Measurements from ENCODE around the gene MAPKBP1. TPM values are rescaled to one million over a fixed set of nuclear protein-coding genes. Genes with fewer than 3 reads are reported as not detected.
"Not testable (repeated sequence)": the region's sequence is repeated elsewhere in the genome, so short reads cannot be mapped to it uniquely, and the experiment has no call there.

The MAPKBP1 gene
- total RNA-seq, 2 experiments from 2014 or later = 24.7 to 33.1 TPM

GRCh38 chr15:41825572-41826535 lies 51.6 kb downstream of the MAPKBP1 start:
- no peak for DNase-seq
- Mint-ChIP-seq H3K27ac (no peak overlapping the region), H3K36me3 (peaks cover 2% of the 10 kb centered on the region), H3K27me3 (peaks cover 2% of the 10 kb centered on the region), H3K9me3 (ENCODE audit: low read depth) (no peaks in the 10 kb centered on the region), H3K4me1 (peaks cover 18% of the 10 kb centered on the region), H3K4me3 (no peak overlapping the region)
- no peak for ATAC-seq
- CTCF ChIA-PET = interaction anchor here (1.7 to 3.0 kb wide), 4 partner anchors 14 to 79 kb away, joined by 8 to 24 read pairs (median 14); partner anchors contain the start of gene MAPKBP1

DNA sequence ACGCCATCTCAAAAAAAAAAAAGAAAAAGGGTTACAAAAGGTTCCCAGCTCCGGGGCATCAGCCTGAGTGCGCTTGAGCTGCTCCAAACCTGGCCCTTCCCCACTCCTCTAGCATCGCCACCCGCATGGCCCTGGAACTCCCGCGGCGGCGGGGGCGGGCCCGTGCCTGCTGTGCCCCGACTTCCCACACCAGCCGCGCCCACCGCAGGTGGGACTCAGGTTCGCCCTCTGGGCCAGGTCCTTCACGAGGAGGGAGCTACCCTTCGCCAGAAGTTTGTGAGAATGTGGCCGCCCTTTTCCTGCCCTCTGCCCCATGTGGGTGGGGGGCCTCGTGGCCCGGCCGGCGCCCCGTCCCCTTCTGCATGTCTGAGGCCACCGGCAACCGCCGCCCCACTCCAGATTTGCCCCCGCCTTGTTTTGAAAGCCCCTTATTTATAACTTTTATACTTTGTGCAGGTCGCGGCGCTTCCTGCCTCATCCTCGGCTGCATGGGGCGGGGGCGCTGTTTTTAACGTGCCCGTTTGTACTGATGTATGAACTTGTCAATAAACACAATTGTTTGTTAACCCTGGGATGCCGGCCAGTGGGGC lies 53.1 kb downstream of the MAPKBP1 start:
- no peak for DNase-seq
- peak overlapping the region; percentile 81 for H3K4me3 Mint-ChIP-seq
- H3K36me3 Mint-ChIP-seq = peaks cover 4% of the 10 kb centered on the region
- peaks cover 33% of the 10 kb centered on the region for H3K4me1 Mint-ChIP-seq
- peak overlapping the region; percentile 71 for H3K27ac Mint-ChIP-seq
- peak; percentile 5 for ATAC-seq
- no peaks in the 10 kb centered on the region for H3K9me3 Mint-ChIP-seq (ENCODE audit: low read depth)
- peaks cover 2% of the 10 kb centered on the region for H3K27me3 Mint-ChIP-seq
- CTCF ChIA-PET = interaction anchor here (0.9 to 3.0 kb wide), 4 partner anchors 15 to 77 kb away, joined by 3 to 24 read pairs (median 14); partner anchors contain the start of gene MAPKBP1

DNA sequence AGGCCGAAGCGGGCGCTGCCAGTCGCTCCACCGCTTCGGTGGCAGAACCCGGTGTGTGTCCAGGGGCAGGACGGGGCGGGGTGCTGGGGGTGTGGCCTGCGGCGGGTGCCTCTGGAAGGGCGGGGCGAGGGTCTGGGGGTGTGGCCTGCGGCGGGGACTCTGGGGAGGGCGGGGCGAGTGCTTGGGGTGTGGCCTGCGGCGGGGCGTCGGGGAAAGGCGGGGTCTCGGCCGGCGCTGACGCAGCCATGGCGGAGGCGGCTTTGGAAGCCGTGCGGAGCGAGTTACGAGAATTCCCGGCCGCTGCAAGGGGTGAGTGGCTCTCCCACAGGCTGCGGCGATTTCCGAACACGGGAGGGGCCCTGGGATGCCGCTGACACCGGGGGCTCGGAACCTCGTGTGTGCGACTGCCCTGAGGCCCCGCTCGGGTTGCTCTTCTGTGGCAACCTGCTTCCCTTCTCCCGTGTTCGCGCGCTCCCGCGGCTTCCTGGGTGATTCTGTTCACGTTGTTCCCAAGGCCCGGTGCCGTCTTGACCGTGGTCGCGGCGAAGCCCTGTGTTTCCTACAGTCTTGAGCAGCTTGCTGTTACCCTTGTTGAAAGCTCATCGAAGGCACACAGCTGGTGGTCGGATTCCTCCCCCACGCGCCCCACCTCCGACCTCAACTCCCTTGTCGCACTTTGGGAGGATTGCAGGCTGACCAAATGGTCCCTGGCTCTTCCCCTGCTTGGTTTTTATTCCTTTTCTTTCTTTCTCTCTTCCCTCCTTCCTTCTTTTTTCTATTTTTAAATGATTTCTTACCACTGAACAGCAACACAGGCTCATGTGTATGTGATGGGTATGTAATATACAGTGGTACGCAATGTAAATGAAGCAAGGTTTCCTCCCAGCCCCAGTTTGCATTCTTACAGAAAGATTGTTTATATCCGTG lies 53.9 kb downstream of the MAPKBP1 start, which contains the start of gene JMJD7:
TSS of gene JMJD7 (plus strand) at position 213 of the 927 bp plus-strand sequence. CDS start at position 246, 33 bp downstream.
- peak within 1 kb of the TSS; percentile 81 for H3K4me3 Mint-ChIP-seq
- H3K9me3 Mint-ChIP-seq (ENCODE audit: low read depth) = no peaks in the 10 kb centered on the region
- peaks cover 41% of the 10 kb centered on the region for H3K4me1 Mint-ChIP-seq
- peak; percentile 90 for ATAC-seq
- peak within 1 kb of the TSS; percentile 71 for H3K27ac Mint-ChIP-seq
- peaks cover 2% of the 10 kb centered on the region for H3K27me3 Mint-ChIP-seq
- peaks cover 4% of the 10 kb centered on the region for H3K36me3 Mint-ChIP-seq
- CTCF ChIA-PET = interaction anchor here (2.7 to 3.0 kb wide), 3 partner anchors 16 to 76 kb away, joined by 12 to 24 read pairs (median 16); partner anchors contain the start of gene MAPKBP1
- DNase-seq = peak; percentile 95

DNA sequence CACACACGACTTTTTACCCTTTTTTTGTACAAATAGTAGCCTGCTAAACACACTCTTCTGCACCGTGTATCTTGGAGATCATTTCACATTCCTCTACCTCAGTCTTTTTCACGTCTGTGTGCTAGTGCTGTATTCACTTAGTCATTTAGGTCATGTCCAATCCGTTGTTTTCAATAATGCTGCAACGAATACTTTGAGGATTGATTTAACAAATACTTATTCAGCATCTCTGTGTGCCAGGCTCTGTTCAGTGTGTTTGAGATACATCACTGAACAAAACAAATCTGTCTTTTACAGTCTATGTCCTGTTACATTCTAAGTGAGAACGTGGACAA lies 54.5 kb downstream of the MAPKBP1 start:
- H3K4me3 Mint-ChIP-seq = peak overlapping the region; percentile 81
- H3K27ac Mint-ChIP-seq = peak overlapping the region; percentile 71
- H3K36me3 Mint-ChIP-seq = peaks cover 4% of the 10 kb centered on the region
- peaks cover 41% of the 10 kb centered on the region for H3K4me1 Mint-ChIP-seq
- no peaks in the 10 kb centered on the region for H3K9me3 Mint-ChIP-seq (ENCODE audit: low read depth)
- ATAC-seq (no peak), DNase-seq (no peak)
- peaks cover 2% of the 10 kb centered on the region for H3K27me3 Mint-ChIP-seq
- CTCF ChIA-PET = interaction anchor here (2.7 to 3.0 kb wide), 3 partner anchors 17 to 76 kb away, joined by 12 to 24 read pairs (median 16); partner anchors contain the start of gene MAPKBP1

GRCh38 chr15:41829959-41830646 lies 55.8 kb downstream of the MAPKBP1 start:
- DNase-seq = no peak
- CTCF ChIA-PET = interaction anchor here (0.6 to 3.3 kb wide), 5 partner anchors 18 to 108 kb away, joined by 3 to 24 read pairs (median 6); partner anchors contain the start of genes MAPKBP1 and SPTBN5
- Mint-ChIP-seq H3K27me3 (peaks cover 2% of the 10 kb centered on the region), H3K27ac (no peak overlapping the region), H3K4me3 (no peak overlapping the region), H3K9me3 (ENCODE audit: low read depth) (no peaks in the 10 kb centered on the region), H3K4me1 (peaks cover 41% of the 10 kb centered on the region), H3K36me3 (peaks cover 4% of the 10 kb centered on the region)
- no peak for ATAC-seq

DNA sequence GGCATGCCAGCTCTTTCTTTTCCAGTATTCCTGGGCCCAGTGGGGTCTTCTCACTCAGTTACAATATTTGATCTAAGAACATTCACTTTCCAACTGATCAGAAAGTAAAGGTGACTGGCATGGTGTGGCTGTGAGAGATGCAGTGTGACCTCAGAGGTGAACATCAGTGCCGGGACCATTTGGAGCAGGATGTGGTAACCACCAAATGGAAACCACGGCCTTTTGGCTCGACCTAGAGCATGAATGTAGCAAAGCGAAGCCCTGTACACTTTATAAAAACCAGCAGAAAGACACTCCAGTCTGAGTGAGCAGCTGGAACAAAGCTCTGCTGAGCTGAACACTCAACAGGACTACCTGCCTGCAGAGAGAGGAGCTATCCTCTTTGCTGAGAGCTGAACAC lies 57.0 kb downstream of the MAPKBP1 start:
- H3K9me3 Mint-ChIP-seq (ENCODE audit: low read depth); H3K4me3 Mint-ChIP-seq; H3K36me3 Mint-ChIP-seq; H3K27me3 Mint-ChIP-seq: not testable (repeated sequence)
- CTCF ChIA-PET = interaction anchor here (0.8 to 3.3 kb wide), 13 partner anchors 10 to 273 kb away, joined by 3 to 24 read pairs (median 4); partner anchors contain the start of genes MAPKBP1, MGA and SPTBN5
- Mint-ChIP-seq H3K27ac (peak overlapping the region; percentile 85), H3K4me1 (peaks cover 43% of the 10 kb centered on the region)
- DNase-seq = peak; percentile 91
- peak; percentile 38 for ATAC-seq

GRCh38 chr15:41832208-41832607 lies 57.9 kb downstream of the MAPKBP1 start:
- peaks cover 43% of the 10 kb centered on the region for H3K4me1 Mint-ChIP-seq
- no peak for ATAC-seq
- no peak overlapping the region for H3K4me3 Mint-ChIP-seq

DNA sequence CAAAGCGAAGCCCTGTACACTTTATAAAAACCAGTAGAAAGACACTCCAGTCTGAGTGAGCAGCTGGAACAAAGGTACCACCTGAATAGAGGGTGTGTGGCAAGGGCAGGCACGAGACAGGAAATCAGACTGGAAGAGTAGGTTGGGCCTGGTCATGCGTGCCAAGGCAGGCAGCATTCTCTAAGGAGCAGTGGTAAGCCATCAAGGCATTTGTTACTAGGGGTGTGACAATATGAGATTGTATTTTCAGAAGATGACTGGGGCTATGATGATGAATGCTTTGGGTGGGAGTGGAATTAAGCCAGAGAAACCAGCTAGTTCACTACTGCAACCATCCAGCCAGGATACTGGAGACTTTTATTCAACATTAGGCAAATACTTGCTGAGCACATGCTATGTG lies 58.6 kb downstream of the MAPKBP1 start:
- Mint-ChIP-seq H3K9me3 (ENCODE audit: low read depth) (no peaks in the 10 kb centered on the region), H3K27ac (peak overlapping the region; percentile 9), H3K4me1 (peaks cover 41% of the 10 kb centered on the region), H3K27me3 (peaks cover 2% of the 10 kb centered on the region), H3K4me3 (no peak overlapping the region), H3K36me3 (peaks cover 4% of the 10 kb centered on the region)
- CTCF ChIA-PET = interaction anchor here (1.8 to 3.3 kb wide), 3 partner anchors 22 to 72 kb away, joined by 8 to 24 read pairs (median 20); partner anchors contain the start of gene MAPKBP1
- ATAC-seq (no peak), DNase-seq (no peak)

More at GRCh38 chr15:41832208-41832607, 57.9 kb downstream of the MAPKBP1 start:
- DNase-seq = no peak
- Mint-ChIP-seq H3K27ac (no peak overlapping the region), H3K9me3 (ENCODE audit: low read depth) (no peaks in the 10 kb centered on the region), H3K27me3 (peaks cover 2% of the 10 kb centered on the region), H3K36me3 (peaks cover 4% of the 10 kb centered on the region)
- CTCF ChIA-PET = interaction anchor here (1.2 to 3.3 kb wide), 10 partner anchors 9 to 274 kb away, joined by 3 to 24 read pairs (median 5); partner anchors contain the start of genes MAPKBP1 and SPTBN5

DNA sequence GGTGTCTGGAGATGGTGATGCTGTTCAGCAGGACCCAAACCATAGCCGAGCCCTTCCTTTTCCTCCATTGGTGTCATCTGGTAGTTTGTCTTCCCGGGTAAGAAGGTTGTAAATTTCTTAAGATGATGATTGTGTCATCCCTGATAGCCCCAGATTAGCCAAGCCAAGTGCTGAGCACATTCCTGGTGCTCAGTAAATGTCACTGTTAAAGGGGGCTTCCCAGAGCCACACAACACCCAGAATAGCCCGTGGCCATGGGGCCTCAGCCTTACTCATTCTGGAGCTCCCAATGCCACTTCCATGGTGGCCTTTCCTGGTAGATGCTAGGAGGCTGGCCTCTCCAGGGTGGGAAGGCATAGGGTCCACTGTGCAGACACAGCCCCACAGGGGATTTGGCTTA lies 59.8 kb downstream of the MAPKBP1 start:
- H3K36me3 Mint-ChIP-seq = peaks cover 4% of the 10 kb centered on the region
- peaks cover 2% of the 10 kb centered on the region for H3K27me3 Mint-ChIP-seq
- CTCF ChIA-PET = interaction anchor here (0.9 kb wide), 1 partner anchor 60 kb away, joined by 3 read pairs; the partner anchor contains the start of gene MAPKBP1
- peaks cover 34% of the 10 kb centered on the region for H3K4me1 Mint-ChIP-seq
- no peak overlapping the region for H3K27ac Mint-ChIP-seq
- H3K4me3 Mint-ChIP-seq = no peak overlapping the region
- no peak for DNase-seq
- ATAC-seq = no peak
- H3K9me3 Mint-ChIP-seq (ENCODE audit: low read depth) = no peaks in the 10 kb centered on the region

GRCh38 chr15:41836073-41836472 lies 61.8 kb downstream of the MAPKBP1 start:
- CTCF ChIA-PET = no interaction called here
- Mint-ChIP-seq H3K4me3 (no peak overlapping the region), H3K4me1 (peaks cover 23% of the 10 kb centered on the region), H3K36me3 (peaks cover 4% of the 10 kb centered on the region), H3K27ac (no peak overlapping the region), H3K27me3 (no peaks in the 10 kb centered on the region), H3K9me3 (ENCODE audit: low read depth) (no peaks in the 10 kb centered on the region)
- DNase-seq (no peak), ATAC-seq (no peak)

DNA sequence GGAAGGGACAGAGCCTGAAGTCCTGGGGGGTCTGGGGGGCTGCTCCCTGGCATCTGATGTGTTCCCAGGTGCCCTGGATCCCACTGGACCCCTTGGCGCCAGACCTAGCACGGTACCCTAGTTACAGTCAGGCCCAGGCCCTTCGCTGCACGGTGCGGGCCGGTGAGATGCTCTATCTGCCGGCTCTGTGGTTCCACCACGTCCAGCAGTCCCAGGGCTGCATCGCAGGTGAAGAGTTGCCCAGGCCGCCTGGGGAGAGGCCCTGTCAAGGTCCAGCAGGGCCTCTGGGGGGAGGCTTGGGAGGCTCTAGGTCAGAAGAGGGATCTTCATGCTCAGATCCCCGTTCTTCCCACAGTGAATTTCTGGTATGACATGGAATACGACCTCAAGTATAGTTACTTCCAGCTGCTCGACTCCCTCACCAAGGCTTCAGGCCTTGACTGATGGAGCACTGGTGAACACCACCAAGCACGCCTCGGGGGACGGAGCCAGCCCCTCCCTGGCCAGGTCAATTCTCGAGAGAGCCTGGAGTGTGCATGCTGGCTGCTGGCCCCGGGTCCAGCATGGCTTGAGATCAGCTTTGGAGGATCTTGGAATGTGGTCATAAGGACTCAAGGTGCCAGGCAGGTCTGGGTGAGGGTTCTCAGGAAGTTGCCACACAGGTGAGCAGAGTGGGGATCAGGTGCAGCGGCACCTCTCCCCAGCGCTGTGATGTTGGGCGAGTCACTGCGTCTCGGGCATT lies 62.6 kb downstream of the MAPKBP1 start:
- no peaks in the 10 kb centered on the region for H3K9me3 Mint-ChIP-seq (ENCODE audit: low read depth)
- ATAC-seq (no peak), DNase-seq (no peak)
- no peak overlapping the region for H3K4me3 Mint-ChIP-seq
- CTCF ChIA-PET = interaction anchor here (1.3 kb wide), 1 partner anchor 25 kb away, joined by 3 read pairs; no protein-coding TSS in a partner anchor
- peaks cover 2% of the 10 kb centered on the region for H3K36me3 Mint-ChIP-seq
- H3K27ac Mint-ChIP-seq = no peak overlapping the region
- peaks cover 15% of the 10 kb centered on the region for H3K4me1 Mint-ChIP-seq
- no peaks in the 10 kb centered on the region for H3K27me3 Mint-ChIP-seq
